ENCODE data around the gene SULT1A2.
A peak's percentile ranks its signal among the peaks of the same experiment; 100 is the strongest.
"Not testable (repeated sequence)": the region's sequence is repeated elsewhere in the genome, so short reads cannot be mapped to it uniquely, and the experiment has no call there.

Gene SULT1A2

GRCh38 chr16:28569968-28570752 lies 26.7 kb downstream of the SULT1A2 start:
- Histone ChIP-seq H3K27ac (ENCODE audit: low read depth, low read length, severe bottlenecking) (no peak overlapping the region), H3K9me3 (ENCODE audit: control insufficient read depth, low read length) (peaks cover 9% of the 10 kb centered on the region), H3K4me1 (ENCODE audit: control insufficient read depth, insufficient read depth, low read length, poor library complexity, severe bottlenecking) (peaks cover 7% of the 10 kb centered on the region), H3K36me3 (ENCODE audit: control insufficient read depth, insufficient read depth, low read length) (peaks cover 7% of the 10 kb centered on the region), H3K4me3 (ENCODE audit: extremely low read depth, insufficient read depth, low read length, poor library complexity, severe bottlenecking) (no peak overlapping the region)
- 100% methylated on average over 1 of the region's 4 CpGs for WGBS, 2 experiments (ENCODE audit: insufficient coverage in 2 of 2)

GRCh38 chr16:28569021-28569420 lies 27.8 kb downstream of the SULT1A2 start:
- WGBS, 2 experiments (ENCODE audit: insufficient coverage in 2 of 2) = 89 to 100% methylated on average over 2 of the region's 5 CpGs
- Histone ChIP-seq H3K9me3 (ENCODE audit: control insufficient read depth, low read length) (peaks cover 9% of the 10 kb centered on the region), H3K4me1 (ENCODE audit: control insufficient read depth, insufficient read depth, low read length, poor library complexity, severe bottlenecking) (peaks cover 7% of the 10 kb centered on the region), H3K4me3 (ENCODE audit: extremely low read depth, insufficient read depth, low read length, poor library complexity, severe bottlenecking) (no peak overlapping the region), H3K27ac (ENCODE audit: low read depth, low read length, severe bottlenecking) (no peak overlapping the region), H3K36me3 (ENCODE audit: control insufficient read depth, insufficient read depth, low read length) (peaks cover 7% of the 10 kb centered on the region)

GRCh38 chr16:28567292-28567691 lies 29.6 kb downstream of the SULT1A2 start:
- Histone ChIP-seq H3K36me3 (ENCODE audit: control insufficient read depth, insufficient read depth, low read length) (peaks cover 7% of the 10 kb centered on the region), H3K4me1 (ENCODE audit: control insufficient read depth, insufficient read depth, low read length, poor library complexity, severe bottlenecking) (peaks cover 4% of the 10 kb centered on the region), H3K27ac (ENCODE audit: low read depth, low read length, severe bottlenecking) (no peak overlapping the region), H3K9me3 (ENCODE audit: control insufficient read depth, low read length) (peaks cover 9% of the 10 kb centered on the region), H3K4me3 (ENCODE audit: extremely low read depth, insufficient read depth, low read length, poor library complexity, severe bottlenecking) (no peak overlapping the region)
- 92 to 94% methylated on average over 2 of the region's 2 CpGs for WGBS, 2 experiments (ENCODE audit: insufficient coverage in 2 of 2)

- H3K27ac ChIP-seq (ENCODE audit: low read depth, low read length, severe bottlenecking); H3K36me3 ChIP-seq (ENCODE audit: control insufficient read depth, insufficient read depth, low read length); H3K9me3 ChIP-seq (ENCODE audit: control insufficient read depth, low read length); H3K4me3 ChIP-seq (ENCODE audit: extremely low read depth, insufficient read depth, low read length, poor library complexity, severe bottlenecking): not testable (repeated sequence)
- peaks cover 10% of the 10 kb centered on the region for H3K4me1 ChIP-seq (ENCODE audit: control insufficient read depth, insufficient read depth, low read length, poor library complexity, severe bottlenecking)
- WGBS, 2 experiments (ENCODE audit: insufficient coverage in 2 of 2) = 90 to 95% methylated on average over 2 to 3 of the region's 4 CpGs
Measured at GRCh38 chr16:28566233-28566925, 30.5 kb downstream of the SULT1A2 start.

- WGBS, 2 experiments (ENCODE audit: insufficient coverage in 2 of 2) = 90 to 92% methylated on average over 4 to 6 of the region's 6 CpGs
- H3K4me1 ChIP-seq (ENCODE audit: control insufficient read depth, insufficient read depth, low read length, poor library complexity, severe bottlenecking) = peaks cover 10% of the 10 kb centered on the region
- H3K27ac ChIP-seq (ENCODE audit: low read depth, low read length, severe bottlenecking) = no peak overlapping the region
- H3K9me3 ChIP-seq (ENCODE audit: control insufficient read depth, low read length) = peaks cover 9% of the 10 kb centered on the region
- no peak overlapping the region for H3K4me3 ChIP-seq (ENCODE audit: extremely low read depth, insufficient read depth, low read length, poor library complexity, severe bottlenecking)
- H3K36me3 ChIP-seq (ENCODE audit: control insufficient read depth, insufficient read depth, low read length) = peaks cover 15% of the 10 kb centered on the region
Measured at GRCh38 chr16:28563218-28563617, 33.6 kb downstream of the SULT1A2 start.

- Histone ChIP-seq H3K27ac (ENCODE audit: low read depth, low read length, severe bottlenecking) (peak overlapping the region; percentile 57), H3K4me1 (ENCODE audit: control insufficient read depth, insufficient read depth, low read length, poor library complexity, severe bottlenecking) (peaks cover 10% of the 10 kb centered on the region), H3K9me3 (ENCODE audit: control insufficient read depth, low read length) (peaks cover 2% of the 10 kb centered on the region), H3K36me3 (ENCODE audit: control insufficient read depth, insufficient read depth, low read length) (peaks cover 23% of the 10 kb centered on the region), H3K4me3 (ENCODE audit: extremely low read depth, insufficient read depth, low read length, poor library complexity, severe bottlenecking) (no peak overlapping the region)
- 86 to 100% methylated on average over 2 of the region's 4 CpGs for WGBS, 2 experiments (ENCODE audit: insufficient coverage in 2 of 2)
Measured at GRCh38 chr16:28562199-28562598, 34.7 kb downstream of the SULT1A2 start.

GRCh38 chr16:28561557-28562187 lies 35.2 kb downstream of the SULT1A2 start:
- Histone ChIP-seq H3K36me3 (ENCODE audit: control insufficient read depth, insufficient read depth, low read length) (peaks cover 27% of the 10 kb centered on the region), H3K9me3 (ENCODE audit: control insufficient read depth, low read length) (no peaks in the 10 kb centered on the region), H3K4me3 (ENCODE audit: extremely low read depth, insufficient read depth, low read length, poor library complexity, severe bottlenecking) (no peak overlapping the region), H3K27ac (ENCODE audit: low read depth, low read length, severe bottlenecking) (peak overlapping the region; percentile 57), H3K4me1 (ENCODE audit: control insufficient read depth, insufficient read depth, low read length, poor library complexity, severe bottlenecking) (peaks cover 10% of the 10 kb centered on the region)
- WGBS, 2 experiments (ENCODE audit: insufficient coverage in 2 of 2) = 85 to 86% methylated on average over 6 to 7 of the region's 7 CpGs

GRCh38 chr16:28558456-28558855 lies 38.4 kb downstream of the SULT1A2 start:
- Histone ChIP-seq H3K36me3 (ENCODE audit: control insufficient read depth, insufficient read depth, low read length) (peaks cover 27% of the 10 kb centered on the region), H3K4me1 (ENCODE audit: control insufficient read depth, insufficient read depth, low read length, poor library complexity, severe bottlenecking) (peaks cover 16% of the 10 kb centered on the region), H3K9me3 (ENCODE audit: control insufficient read depth, low read length) (no peaks in the 10 kb centered on the region), H3K27ac (ENCODE audit: low read depth, low read length, severe bottlenecking) (no peak overlapping the region), H3K4me3 (ENCODE audit: extremely low read depth, insufficient read depth, low read length, poor library complexity, severe bottlenecking) (no peak overlapping the region)
- WGBS, 2 experiments (ENCODE audit: insufficient coverage in 2 of 2) = 100% methylated on average over 1 of the region's 3 CpGs; no CpG with 5 or more reads in 1 of the 2 experiments

GRCh38 chr16:28556914-28557320 lies 39.9 kb downstream of the SULT1A2 start:
- Histone ChIP-seq H3K4me3 (ENCODE audit: extremely low read depth, insufficient read depth, low read length, poor library complexity, severe bottlenecking) (no peak overlapping the region), H3K4me1 (ENCODE audit: control insufficient read depth, insufficient read depth, low read length, poor library complexity, severe bottlenecking) (peaks cover 10% of the 10 kb centered on the region), H3K27ac (ENCODE audit: low read depth, low read length, severe bottlenecking) (no peak overlapping the region), H3K36me3 (ENCODE audit: control insufficient read depth, insufficient read depth, low read length) (peaks cover 27% of the 10 kb centered on the region), H3K9me3 (ENCODE audit: control insufficient read depth, low read length) (no peaks in the 10 kb centered on the region)
- WGBS, 2 experiments (ENCODE audit: insufficient coverage in 2 of 2) = 83% methylated on average over 1 of the region's 2 CpGs; no CpG with 5 or more reads in 1 of the 2 experiments

GRCh38 chr16:28555561-28555960 lies 41.3 kb downstream of the SULT1A2 start:
- no peak overlapping the region for H3K27ac ChIP-seq (ENCODE audit: low read depth, low read length, severe bottlenecking)
- 100% methylated on average over 1 of the region's 2 CpGs; no CpG with 5 or more reads in 1 of the 2 experiments for WGBS, 2 experiments (ENCODE audit: insufficient coverage in 2 of 2)
- no peaks in the 10 kb centered on the region for H3K9me3 ChIP-seq (ENCODE audit: control insufficient read depth, low read length)
- no peak overlapping the region for H3K4me3 ChIP-seq (ENCODE audit: extremely low read depth, insufficient read depth, low read length, poor library complexity, severe bottlenecking)
- peaks cover 27% of the 10 kb centered on the region for H3K36me3 ChIP-seq (ENCODE audit: control insufficient read depth, insufficient read depth, low read length)
- H3K4me1 ChIP-seq (ENCODE audit: control insufficient read depth, insufficient read depth, low read length, poor library complexity, severe bottlenecking) = peaks cover 6% of the 10 kb centered on the region

Data from mesodermal cell (in vitro differentiated cells).